ENCODE data around the gene SERPINA12. TPM values are rescaled to one million over a fixed set of nuclear protein-coding genes. Genes with fewer than 3 reads are reported as not detected.

Gene SERPINA12
- total and polyA plus RNA-seq, 2 of the 13 experiments (the other 11 are each of a cell fraction or from before 2014, with no cell fraction given), result 0.08 TPM; not detected in 1

DNA sequence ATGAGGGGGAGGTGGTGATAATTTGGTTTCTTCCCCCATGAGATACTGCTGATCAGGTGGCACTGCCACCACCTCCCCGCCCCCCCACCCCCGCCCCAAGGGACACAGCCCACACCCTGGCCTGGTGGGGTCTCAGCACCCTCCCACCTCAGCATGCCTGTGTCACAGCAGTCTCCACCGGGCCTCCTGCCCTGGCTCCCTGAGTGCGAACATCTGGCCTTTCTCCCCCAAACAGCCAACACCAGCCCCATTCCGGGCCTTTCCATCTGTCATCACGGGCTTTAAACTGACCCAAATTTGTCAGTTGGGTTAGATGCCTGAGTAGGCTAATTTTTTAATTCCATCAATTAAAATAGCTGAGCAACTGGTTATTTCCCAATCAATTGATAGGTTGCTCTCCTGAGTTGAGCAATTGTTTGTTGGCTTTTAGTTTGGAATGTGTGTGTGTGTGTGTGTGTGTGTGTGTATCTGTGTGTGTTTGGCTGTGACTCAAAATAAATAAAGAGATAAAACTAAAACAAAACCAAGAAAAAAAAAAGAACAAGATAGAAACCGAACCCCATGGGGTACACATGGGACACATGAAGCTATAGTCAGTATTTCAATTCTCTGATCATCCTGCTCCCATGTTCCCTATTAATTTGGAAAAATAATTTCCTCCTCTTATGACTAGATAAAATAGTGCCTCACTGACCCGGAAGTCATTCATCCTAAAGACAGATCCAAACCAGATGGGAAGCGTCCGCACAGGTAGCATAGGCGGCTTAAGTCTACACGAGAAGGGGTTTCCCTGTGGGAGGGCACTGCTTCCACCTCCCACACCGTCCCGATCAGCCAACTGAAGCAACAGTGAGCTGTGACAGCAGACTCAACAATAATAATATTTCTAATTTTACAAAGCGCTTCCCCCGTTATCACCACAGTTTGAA lies 7.4 kb downstream of the SERPINA12 start (continued):
- TF ChIP-seq SP5 (CRISPR knock-in tag; IDR thresholded peaks at IDR 0.05; ENCODE audit: borderline replicate concordance, low read depth) (no peak), ZNF782 (CRISPR knock-in tag; IDR thresholded peaks at IDR 0.05; ENCODE audit: borderline replicate concordance) (no peak), SP2 (CRISPR knock-in tag; IDR thresholded peaks at IDR 0.05) (no peak), HMGA1 (CRISPR knock-in tag; conservative IDR thresholded peaks at IDR 0.05) (no peak), DPF2 (CRISPR knock-in tag; IDR thresholded peaks at IDR 0.05; ENCODE audit: borderline replicate concordance, low read depth) (peak; percentile 63; the same call in 1 of the 2 replicates), MXD4 (CRISPR knock-in tag; IDR thresholded peaks at IDR 0.05) (no peak), TAF1 (CRISPR knock-in tag; IDR thresholded peaks at IDR 0.05) (no peak), FOXJ3 (CRISPR knock-in tag; IDR thresholded peaks at IDR 0.05; ENCODE audit: borderline replicate concordance) (no peak), NFKB2 (CRISPR knock-in tag; IDR thresholded peaks at IDR 0.05; ENCODE audit: borderline replicate concordance) (no peak), SPEN (CRISPR knock-in tag; IDR thresholded peaks at IDR 0.05; ENCODE audit: low read depth) (no peak), ZGPAT (CRISPR knock-in tag; IDR thresholded peaks at IDR 0.05) (no peak), KMT2B (CRISPR knock-in tag; IDR thresholded peaks at IDR 0.05) (no peak), ZNF501 (CRISPR knock-in tag; IDR thresholded peaks at IDR 0.05) (no peak), FOXA1 (IDR thresholded peaks at IDR 0.05) (peak; percentile 87), FOXA1 (CRISPR knock-in tag; IDR thresholded peaks at IDR 0.05) (peak; percentile 56), EP300 (IDR thresholded peaks at IDR 0.05; ENCODE audit: low read depth in 2 of 2, low read length in 2 of 2) (peak; percentile 49 to 83; a peak in 2 of 4 replicates), EP300 (CRISPR knock-in tag; IDR thresholded peaks at IDR 0.05; ENCODE audit: borderline replicate concordance) (no peak; the same call in 1 of the 2 replicates), ZBTB7A (CRISPR knock-in tag; IDR thresholded peaks at IDR 0.05) (no peak), ZNF652 (CRISPR knock-in tag; IDR thresholded peaks at IDR 0.05; ENCODE audit: borderline replicate concordance, low read depth) (no peak), ZNF30 (CRISPR knock-in tag; IDR thresholded peaks at IDR 0.05) (no peak), NKX3-1 (CRISPR knock-in tag; IDR thresholded peaks at IDR 0.05) (no peak), NFKBIZ (CRISPR knock-in tag; IDR thresholded peaks at IDR 0.05) (no peak), JDP2 (CRISPR knock-in tag; IDR thresholded peaks at IDR 0.05; ENCODE audit: borderline replicate concordance) (no peak), TBX3 (IDR thresholded peaks at IDR 0.05; ENCODE audit: borderline replicate concordance) (peak; percentile 72; the same call in 1 of the 2 replicates), ZBTB21 (CRISPR knock-in tag; IDR thresholded peaks at IDR 0.05) (no peak), ZBTB33 (CRISPR knock-in tag; IDR thresholded peaks at IDR 0.05) (no peak), MTF2 (CRISPR knock-in tag; IDR thresholded peaks at IDR 0.05; ENCODE audit: borderline replicate concordance) (no peak), ZKSCAN8 (CRISPR knock-in tag; IDR thresholded peaks at IDR 0.05; ENCODE audit: borderline replicate concordance) (no peak), MTF1 (CRISPR knock-in tag; IDR thresholded peaks at IDR 0.05) (no peak)

All from HepG2 (cell line).